Body of pancreas (tissue), 4 donors: ENCODE data around the gene AKT1S1.

Experiments used
- POLR2A ChIP-seq, 3 donors: fragments of 450-650 bp; IDR thresholded peaks; one replicate each; pipeline ENCODE4 v1.6.1; 2016; ENCODE audit warnings: antibody characterized with exemption in 3 of 3, mild to moderate bottlenecking in 2 of 3
- TF ChIP-seq, protein P1 (sequence below), 7 experiments: fragments of 450-650 bp in 4 of 7; fragments of 200-600 bp in 3 of 7; sonication (generic) in 3 of 7; IDR thresholded peaks; one replicate each; pipeline ENCODE4 v1.5.1; 2016 to 2019; ENCODE audit warnings: antibody characterized with exemption in 7 of 7

DNA sequence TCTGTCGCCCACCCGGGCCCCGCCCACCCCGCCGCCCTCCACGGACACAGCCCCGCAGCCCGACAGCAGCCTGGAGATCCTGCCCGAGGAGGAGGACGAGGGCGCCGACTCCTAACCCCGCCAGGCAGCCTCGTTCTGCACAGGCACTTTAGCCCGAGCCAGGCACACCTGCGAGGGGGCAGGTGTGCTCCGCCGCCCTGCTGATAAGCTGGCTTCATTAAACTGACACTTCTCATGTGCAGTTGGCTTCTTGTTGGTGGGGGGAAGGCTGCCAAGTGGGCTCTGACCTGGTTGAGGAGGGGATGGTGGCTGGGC, 11.3 kb upstream of the AKT1S1 start:
- TF ChIP-seq, protein P1, sequence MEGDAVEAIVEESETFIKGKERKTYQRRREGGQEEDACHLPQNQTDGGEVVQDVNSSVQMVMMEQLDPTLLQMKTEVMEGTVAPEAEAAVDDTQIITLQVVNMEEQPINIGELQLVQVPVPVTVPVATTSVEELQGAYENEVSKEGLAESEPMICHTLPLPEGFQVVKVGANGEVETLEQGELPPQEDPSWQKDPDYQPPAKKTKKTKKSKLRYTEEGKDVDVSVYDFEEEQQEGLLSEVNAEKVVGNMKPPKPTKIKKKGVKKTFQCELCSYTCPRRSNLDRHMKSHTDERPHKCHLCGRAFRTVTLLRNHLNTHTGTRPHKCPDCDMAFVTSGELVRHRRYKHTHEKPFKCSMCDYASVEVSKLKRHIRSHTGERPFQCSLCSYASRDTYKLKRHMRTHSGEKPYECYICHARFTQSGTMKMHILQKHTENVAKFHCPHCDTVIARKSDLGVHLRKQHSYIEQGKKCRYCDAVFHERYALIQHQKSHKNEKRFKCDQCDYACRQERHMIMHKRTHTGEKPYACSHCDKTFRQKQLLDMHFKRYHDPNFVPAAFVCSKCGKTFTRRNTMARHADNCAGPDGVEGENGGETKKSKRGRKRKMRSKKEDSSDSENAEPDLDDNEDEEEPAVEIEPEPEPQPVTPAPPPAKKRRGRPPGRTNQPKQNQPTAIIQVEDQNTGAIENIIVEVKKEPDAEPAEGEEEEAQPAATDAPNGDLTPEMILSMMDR (IDR thresholded peaks at IDR 0.05) = no peak
- TF ChIP-seq POLR2A (IDR thresholded peaks at IDR 0.05) = no peak
